Measurements from ENCODE around the gene PLCB2. TPM values are rescaled to one million over a fixed set of nuclear protein-coding genes. Genes with fewer than 3 reads are reported as not detected.
A peak's percentile ranks its signal among the peaks of the same experiment; 100 is the strongest.

Gene PLCB2
- total and polyA plus RNA-seq, 9 of the 15 experiments (the other 6 are each of a cell fraction or from before 2014, with no cell fraction given), result 0.37 to 12.3 (median 8.0) TPM

GRCh38 chr15:40307421-40308211 lies at the start of gene PLCB2 (continued):
- TF ChIP-seq CTCF (IDR thresholded peaks at IDR 0.05 in 2 of 3, conservative IDR thresholded peaks at IDR 0.05 in 1 of 3; ENCODE audit: insufficient read depth in 2 of 3, low read depth in 1 of 3, low read length in 3 of 3) (peak; percentile 39 to 52 (median 40); a peak in 5 of 6 replicates), VEZF1 (CRISPR knock-in tag; IDR thresholded peaks at IDR 0.05) (peak; percentile 91), CTCFL (IDR thresholded peaks at IDR 0.05; ENCODE audit: borderline replicate concordance, insufficient read depth, low read depth, low read length, poor library complexity, severe bottlenecking) (peak; percentile 58), ZNF589 (CRISPR knock-in tag; IDR thresholded peaks at IDR 0.05; ENCODE audit: low read depth) (0 out of 2 replicates have a peak, but pooled peaks have one; percentile 34), HDAC6 (IDR thresholded peaks at IDR 0.05; ENCODE audit: low read depth, low read length) (no peak), SMAD4 (CRISPR knock-in tag; conservative IDR thresholded peaks at IDR 0.05) (peak; percentile 33; the same call in 1 of the 2 replicates), NEUROD1 (IDR thresholded peaks at IDR 0.05; ENCODE audit: borderline replicate concordance, low read depth, low read length, partially characterized antibody) (no peak), PRMT5 (CRISPR knock-in tag; IDR thresholded peaks at IDR 0.05) (no peak), ZNF395 (CRISPR knock-in tag; IDR thresholded peaks at IDR 0.05) (peak; percentile 70; the same call in 1 of the 2 replicates), MCM5 (IDR thresholded peaks at IDR 0.05; ENCODE audit: low read depth) (no peak), ZNF143 (CRISPR knock-in tag; IDR thresholded peaks at IDR 0.05) (no peak), CCAR2 (IDR thresholded peaks at IDR 0.05; ENCODE audit: low read depth, low read length) (no peak), THRA (IDR thresholded peaks at IDR 0.05) (no peak), ELF1 (tag; IDR thresholded peaks at IDR 0.05) (peak; percentile 70), NFXL1 (CRISPR knock-in tag; IDR thresholded peaks at IDR 0.05) (no peak), CSDE1 (IDR thresholded peaks at IDR 0.05) (no peak), KDM4B (IDR thresholded peaks at IDR 0.05; ENCODE audit: borderline replicate concordance in 2 of 2, low read depth in 1 of 2) (peak in 1 of 2 experiments; percentile 32; a peak in 1 of 4 replicates), ZFP36 (IDR thresholded peaks at IDR 0.05; ENCODE audit: low read depth, low read length, partially characterized antibody) (peak; percentile 33)
